SU-DHL-6 (cell line): ENCODE results near the gene EEPD1.

ENCODE experiments used
- H2AFZ ChIP-seq: fragments of 200-600 bp; sonication (generic); 2 replicates; pipeline ENCODE4 v1.6.1; 2014; ENCODE audit warnings: low read depth, mild to moderate bottlenecking, moderate library complexity, mixed read lengths, antibody characterized with exemption, low read length; ENCODE audit not compliant: severe bottlenecking
- H3F3A ChIP-seq: fragments of 200-600 bp; shearing (Covaris generic); 2 replicates; pipeline ENCODE4 v1.6.0; 2016; ENCODE audit warnings: antibody characterized with exemption, mild to moderate bottlenecking; ENCODE audit not compliant: insufficient read depth
- H3K27ac ChIP-seq: fragments of 200-600 bp; sonication (generic); 2 replicates; pipeline ENCODE4 v1.5.1; 2016; ENCODE audit warnings: low read depth, mild to moderate bottlenecking, low read length, moderate library complexity, mixed read lengths
- H3K27me3 ChIP-seq: fragments of 200-600 bp; sonication (generic), shearing (Covaris generic); 2 replicates; pipeline ENCODE4 v1.6.0; 2014; ENCODE audit warnings: mild to moderate bottlenecking, low read length
- H3K36me3 ChIP-seq: fragments of 200-600 bp; sonication (generic); 2 replicates; pipeline ENCODE4 v1.6.1; 2014; ENCODE audit warnings: mild to moderate bottlenecking, low read length, mixed read lengths
- H3K4me2 ChIP-seq: fragments of 300-600, 200-600 bp; shearing (Covaris generic), sonication (generic); 2 replicates; pipeline ENCODE4 v1.6.0; 2014; ENCODE audit warnings: low read length, low read depth, mild to moderate bottlenecking; ENCODE audit not compliant: poor library complexity, severe bottlenecking
- H3K4me3 ChIP-seq: fragments of 200-600 bp; sonication (generic); 2 replicates; pipeline ENCODE4 v1.5.1; 2014; ENCODE audit warnings: antibody characterized with exemption, low read length, mild to moderate bottlenecking, mixed read lengths; ENCODE audit not compliant: insufficient read depth, poor library complexity, severe bottlenecking
- H3K79me2 ChIP-seq: fragments of 200-600 bp; sonication (generic); 2 replicates; pipeline ENCODE4 v1.6.1; 2014; ENCODE audit warnings: mild to moderate bottlenecking, low read length, moderate library complexity; ENCODE audit not compliant: insufficient read depth
- H3K9ac ChIP-seq: fragments of 200-600 bp; sonication (generic); 2 replicates; pipeline ENCODE4 v1.7.0; 2014; ENCODE audit warnings: mild to moderate bottlenecking, low read length
- H3K9me2 ChIP-seq: fragments of 200-600 bp; sonication (generic); replicated peaks from 2 replicates; pipeline ENCODE4 v1.6.1; 2014; ENCODE audit warnings: low read length; ENCODE audit not compliant: insufficient read depth
- H3K9me3 ChIP-seq: fragments of 200-600 bp; sonication (generic); 2 replicates; pipeline ENCODE4 v1.6.1; 2014; ENCODE audit warnings: low read length, mixed read lengths; ENCODE audit not compliant: insufficient read depth
- H4K20me1 ChIP-seq: fragments of 200-600 bp; sonication (generic); 2 replicates; pipeline ENCODE4 v1.6.1; 2014; ENCODE audit warnings: low read depth, mild to moderate bottlenecking, antibody characterized with exemption, low read length, moderate library complexity, mixed read lengths
- CTCF ChIP-seq: fragments of 200-600 bp; sonication (generic); IDR thresholded peaks from one replicate; pipeline ENCODE4 v1.5.1; 2017; ENCODE audit warnings: antibody characterized with exemption, mild to moderate bottlenecking, low read length, moderate library complexity; ENCODE audit not compliant: insufficient read depth, poor library complexity, severe bottlenecking
- EZH2phosphoT487 ChIP-seq: fragments of 200-600 bp; sonication (generic), shearing (Covaris generic); conservative IDR thresholded peaks from 2 replicates; pipeline ENCODE4 v1.6.1; 2018; ENCODE audit warnings: mild to moderate bottlenecking, antibody characterized with exemption, low read length, moderate library complexity, mixed read lengths

Gene EEPD1

GRCh38 chr7:36278620-36279172, 125.6 kb downstream of the EEPD1 start:
- no peak overlapping the region for H3K9ac ChIP-seq
- H3K9me2 ChIP-seq, result no peaks in the 10 kb centered on the region
- no peaks in the 10 kb centered on the region for H3K36me3 ChIP-seq
- peak overlapping the region; percentile 91 for H3K27ac ChIP-seq
- H3K4me3 ChIP-seq, result no peak overlapping the region
- H4K20me1 ChIP-seq, result no peaks in the 10 kb centered on the region
- peaks cover 58% of the 10 kb centered on the region for H3K79me2 ChIP-seq
- peaks cover 49% of the 10 kb centered on the region for H3F3A ChIP-seq
- TF ChIP-seq EZH2phosphoT487, result no peak
- no peak for TF ChIP-seq CTCF
- H3K9me3 ChIP-seq, result no peaks in the 10 kb centered on the region
- no peaks in the 10 kb centered on the region for H3K27me3 ChIP-seq
- H2AFZ ChIP-seq, result no peak overlapping the region
- H3K4me2 ChIP-seq, result no peak overlapping the region

GRCh38 chr7:36279200-36279925, 126.3 kb downstream of the EEPD1 start:
- H3K9ac ChIP-seq, result peak overlapping the region; percentile 50; the same call in 1 of the 2 replicates

GRCh38 chr7:36279926-36280315, 126.9 kb downstream of the EEPD1 start:
- Histone ChIP-seq H3K27me3 (no peaks in the 10 kb centered on the region), H3K9ac (peak overlapping the region; percentile 50), H3K9me3 (no peaks in the 10 kb centered on the region), H3K79me2 (peaks cover 47% of the 10 kb centered on the region), H2AFZ (no peak overlapping the region), H3K4me3 (no peak overlapping the region), H4K20me1 (no peaks in the 10 kb centered on the region), H3K36me3 (no peaks in the 10 kb centered on the region), H3K9me2 (no peaks in the 10 kb centered on the region), H3K4me2 (peak overlapping the region; percentile 46), H3K27ac (peak overlapping the region; percentile 91), H3F3A (peaks cover 61% of the 10 kb centered on the region)
- TF ChIP-seq EZH2phosphoT487 (no peak), CTCF (no peak)

More at GRCh38 chr7:36279200-36279925, 126.3 kb downstream of the EEPD1 start:
- H2AFZ ChIP-seq, result no peak overlapping the region
- no peak for TF ChIP-seq CTCF
- TF ChIP-seq EZH2phosphoT487, result no peak
- H3K4me3 ChIP-seq, result no peak overlapping the region
- H3K27me3 ChIP-seq, result no peaks in the 10 kb centered on the region
- no peaks in the 10 kb centered on the region for H3K36me3 ChIP-seq
- H4K20me1 ChIP-seq, result no peaks in the 10 kb centered on the region
- peak overlapping the region; percentile 91 for H3K27ac ChIP-seq
- H3K79me2 ChIP-seq, result peaks cover 51% of the 10 kb centered on the region
- H3F3A ChIP-seq, result peaks cover 56% of the 10 kb centered on the region
- H3K9me2 ChIP-seq, result no peaks in the 10 kb centered on the region
- no peak overlapping the region for H3K4me2 ChIP-seq
- no peaks in the 10 kb centered on the region for H3K9me3 ChIP-seq
